HepG2 (cell line): Measurements from ENCODE around the gene KIAA1328. TPM values are rescaled to one million over a fixed set of nuclear protein-coding genes. Genes with fewer than 3 reads are reported as not detected.

Source experiments
- ATAC-seq: fragments of 200-7000 bp; cut with Tn5 transposase; 3 replicates; pipeline ENCODE4 v1.9.1; 2020; ENCODE audit warnings: mild to moderate bottlenecking, moderate library complexity
- BruUV-seq: library from RNA; stranded (reverse); fragments of 400-500 nt; replicated peaks from 2 replicates; lab custom pipeline; 2021; lab: Mats Ljungman, UMichigan
- CTCF ChIA-PET: fragments of 300-600 bp; formaldehyde crosslinking; extraction: SDS; loops from one replicate; lab custom pipeline; 2021; ENCODE audit warnings: low total read pairs, inconsistent platforms, low intra/inter-chr PET ratio; lab: Yijun Ruan, JAX
- POLR2A ChIA-PET: fragments of 350-600 bp; sonication (Branson Sonifier 250); formaldehyde crosslinking; loops from one replicate; lab custom pipeline; 2020; ENCODE audit warnings: antibody characterized with exemption, inconsistent platforms; lab: Yijun Ruan, JAX
- DNase-seq: peaks from one replicate; pipeline ENCODE4 v3.0.0-alpha.2; 2015; ENCODE audit warnings: low spot score
- FAIRE-seq: peaks from 3 replicates; lab custom pipeline; 2011; peaks lifted over from hg19 to GRCh38; lab: Jason Lieb, UNC
- H2AFZ ChIP-seq: one replicate; pipeline ENCODE4 v1.6.1; 2011; ENCODE audit warnings: low read length, inconsistent platforms
- H3K27ac ChIP-seq: fragments of 300-600 bp; 3 replicates; pipeline ENCODE4 v1.8.0; 2011; ENCODE audit warnings: mixed run types, mild to moderate bottlenecking, mixed read lengths, low read length, inconsistent platforms; ENCODE audit not compliant: insufficient read depth; ENCODE audit errors: extremely low read length
- H3K27me3 ChIP-seq, 2 experiments: fragments of 200-600 bp in 1 of 2; 2 replicates in 1 of 2; 3 replicates in 1 of 2; pipeline versions ENCODE4 v1.6.0 to v1.8.0; 2011; ENCODE audit warnings: low read length in 2 of 2, mild to moderate bottlenecking in 2 of 2, moderate library complexity in 2 of 2, inconsistent platforms in 1 of 2; ENCODE audit not compliant: insufficient read depth in 2 of 2, control insufficient read depth in 1 of 2
- H3K36me3 ChIP-seq, 2 experiments: fragments of 200-600 bp in 1 of 2; replicated peaks in 1 of 2; 2 replicates in 1 of 2; 3 replicates in 1 of 2; pipeline versions ENCODE4 v1.5.1 to v1.8.0; 2011; ENCODE audit warnings: low read length in 2 of 2, inconsistent platforms in 1 of 2; ENCODE audit not compliant: insufficient read depth in 2 of 2, control insufficient read depth in 1 of 2
- H3K4me1 ChIP-seq: 2 replicates; pipeline ENCODE4 v1.5.1; 2012; ENCODE audit warnings: low read length, inconsistent platforms; ENCODE audit not compliant: insufficient read depth
- H3K4me2 ChIP-seq: 2 replicates; pipeline ENCODE4 v1.6.0; 2011; ENCODE audit warnings: low read depth, low read length, inconsistent platforms
- H3K4me3 ChIP-seq, 3 experiments: fragments of 200-600 bp in 1 of 3; sonication (generic), shearing (Covaris generic) in 1 of 3; replicated peaks in 1 of 3; 2 replicates each; pipeline ENCODE4 v1.5.1; 2011 to 2016; ENCODE audit warnings: low read length in 3 of 3, inconsistent platforms in 2 of 3, low read depth in 2 of 3, mild to moderate bottlenecking in 2 of 3, control low read depth in 1 of 3, mixed read lengths in 1 of 3; ENCODE audit not compliant: insufficient read depth in 1 of 3
- H3K79me2 ChIP-seq: one replicate; pipeline ENCODE4 v1.6.1; 2011; ENCODE audit warnings: low read length, inconsistent platforms; ENCODE audit not compliant: insufficient read depth
- H3K9ac ChIP-seq: 2 replicates; pipeline ENCODE4 v1.6.0; 2011; ENCODE audit warnings: mild to moderate bottlenecking, low read depth, low read length, inconsistent platforms; ENCODE audit not compliant: insufficient read depth
- H3K9me3 ChIP-seq: 2 replicates; pipeline ENCODE4 v1.5.1; 2012; ENCODE audit warnings: mild to moderate bottlenecking, low read length
- H4K20me1 ChIP-seq: 2 replicates; pipeline ENCODE4 v1.6.0; 2011; ENCODE audit warnings: inconsistent platforms, mild to moderate bottlenecking, low read length, moderate library complexity; ENCODE audit not compliant: insufficient read depth
- DDIT3 ChIP-seq: sonication (generic); formaldehyde crosslinking; IDR thresholded peaks from 2 replicates; pipeline ENCODE4 v1.4.0; 2020; ENCODE audit warnings: mild to moderate bottlenecking, missing genetic modification reagents
- JUND ChIP-seq: sonication (generic); formaldehyde crosslinking; IDR thresholded peaks from 2 replicates; pipeline ENCODE4 v1.8.0; 2022; ENCODE audit warnings: mild to moderate bottlenecking, missing genetic modification reagents
- KDM6A ChIP-seq: IDR thresholded peaks from 2 replicates; pipeline ENCODE4 v1.6.1; 2016; ENCODE audit warnings: low read depth
- PAF1 ChIP-seq: IDR thresholded peaks from 2 replicates; pipeline ENCODE4 v1.6.1; 2016; ENCODE audit warnings: missing genetic modification reagents, missing compliant biosample characterization
- ZFP36L2 ChIP-seq: sonication (generic); formaldehyde crosslinking; IDR thresholded peaks from 2 replicates; pipeline ENCODE4 v1.4.0; 2020; ENCODE audit warnings: missing genetic modification reagents
- ZNF264 ChIP-seq: sonication (generic); formaldehyde crosslinking; IDR thresholded peaks from 2 replicates; pipeline ENCODE4 v1.4.0; 2020; ENCODE audit warnings: missing genetic modification reagents
- ZNF496 ChIP-seq: sonication (generic); formaldehyde crosslinking; IDR thresholded peaks from 2 replicates; pipeline ENCODE4 v1.8.1; 2023; ENCODE audit warnings: mild to moderate bottlenecking, moderate library complexity, missing genetic modification reagents; ENCODE audit not compliant: insufficient replicate concordance
- ZZZ3 ChIP-seq: sonication (generic); formaldehyde crosslinking; IDR thresholded peaks from 2 replicates; pipeline ENCODE4 v1.4.0; 2020; ENCODE audit warnings: missing genetic modification reagents, mild to moderate bottlenecking, borderline replicate concordance
- WGBS: methylation state at CpG from one replicate; pipeline ENCODE4 v1.1.6; 2017; ENCODE audit warnings: low lambda C conversion rate; 5-methylcytosine and 5-hydroxymethylcytosine counted together
- in situ Hi-C: cut with HindIII; loops from 2 replicates; pipeline ENCODE4 v1.10.0; 2017; ENCODE audit warnings: low pct_unique_long_range_greater_than_20kb; ENCODE audit not compliant: extremely low pct_ligation_motif_present
- intact Hi-C: fragments of 100-400 bp; cut with micrococcal nuclease; formaldehyde crosslinking; loops from one replicate; pipeline ENCODE4 v1.10.0; 2022; ENCODE audit not compliant: unreplicated experiment
- polyA plus RNA-seq, 8 experiments: library from polyadenylated mRNA; depleted of rRNA in 3 of 8; stranded (reverse) in 7 of 8; unstranded in 1 of 8; fragments of >200 nt; fragmentation: Illumina TruSeq in 4 of 8; extraction: Trizol in 4 of 8; gene quantifications; 2 replicates each; pipeline versions ENCODE4 v1.2.1 to v1.2.3, GENCODE V29; 2011 to 2016; ENCODE audit warnings: low read depth in 4 of 8, missing spikeins in 1 of 8, mixed read lengths in 1 of 8; ENCODE audit not compliant: insufficient read depth in 1 of 8
- total RNA-seq, 5 experiments: library from RNA; depleted of rRNA; stranded (reverse); fragments of >200 nt; fragmentation: Illumina TruSeq; extraction: Trizol; gene quantifications; 2 replicates each; pipeline ENCODE4 v1.2.3, GENCODE V29; 2016; ENCODE audit warnings: low read depth in 1 of 5

Gene KIAA1328
- total and polyA plus RNA-seq, 2 of the 13 experiments (the other 11 are each of a cell fraction or from before 2014, with no cell fraction given), result 4.1 to 6.0 TPM

GRCh38 chr18:36893227-36893626 lies 64.3 kb downstream of the KIAA1328 start:
- Histone ChIP-seq H3K79me2 (no peaks in the 10 kb centered on the region), H3K36me3 (no peaks in the 10 kb centered on the region), H3K27ac (no peak overlapping the region), H3K4me2 (no peak overlapping the region)
- in situ Hi-C loops (no loop called here), intact Hi-C loops (loop anchor here (10.0 kb wide), 1 partner anchor 208 kb away; no protein-coding TSS in a partner anchor)
- no TSS peak for BruUV-seq
- TF ChIP-seq DDIT3 (CRISPR knock-in tag) (no peak), ZFP36L2 (no peak), ZZZ3 (CRISPR knock-in tag) (no peak)
- TF ChIP-seq, all 625 proteins: peak for 0
- no peak overlapping the region for H3K4me3 ChIP-seq
- no peaks in the 10 kb centered on the region for H4K20me1 ChIP-seq
- FAIRE-seq (no peak), DNase-seq (no peak), ATAC-seq (no peak)
- H3K27me3 ChIP-seq, result no peaks in the 10 kb centered on the region
- H3K4me1 ChIP-seq, result no peaks in the 10 kb centered on the region
- no peak overlapping the region for H3K9ac ChIP-seq
- POLR2A ChIA-PET, result no interaction called here
- CTCF ChIA-PET, result no interaction called here
- no peaks in the 10 kb centered on the region for H3K9me3 ChIP-seq
- WGBS, result 85% methylated on average over 5 of the region's 5 CpGs
- no peak overlapping the region for H2AFZ ChIP-seq

GRCh38 chr18:36895606-36896005 lies 66.7 kb downstream of the KIAA1328 start:
- no peak overlapping the region for H3K27ac ChIP-seq
- no TSS peak for BruUV-seq
- ChIA-PET POLR2A (no interaction called here), CTCF (no interaction called here)
- no peak for FAIRE-seq
- no peaks in the 10 kb centered on the region for H3K4me1 ChIP-seq
- H3K9ac ChIP-seq, result no peak overlapping the region
- no peak overlapping the region for H3K4me3 ChIP-seq
- DNase-seq, result no peak
- ATAC-seq, result no peak
- 91% methylated on average over 4 of the region's 4 CpGs for WGBS
- H4K20me1 ChIP-seq, result no peaks in the 10 kb centered on the region
- H3K4me2 ChIP-seq, result no peak overlapping the region
- no peaks in the 10 kb centered on the region for H3K27me3 ChIP-seq
- in situ Hi-C loops, result no loop called here
- no peaks in the 10 kb centered on the region; the same call in 1 of the 2 replicates for H3K9me3 ChIP-seq
- H2AFZ ChIP-seq, result no peak overlapping the region
- intact Hi-C loops, result loop anchor here (10.0 kb wide), 1 partner anchor 211 kb away; no protein-coding TSS in a partner anchor
- H3K79me2 ChIP-seq, result no peaks in the 10 kb centered on the region
- TF ChIP-seq PAF1 (no peak), KDM6A (CRISPR knock-in tag) (no peak), ZNF496 (CRISPR knock-in tag) (no peak), ZNF264 (CRISPR knock-in tag) (no peak), JUND (no peak)
- TF ChIP-seq, all 625 proteins: peak for 0
- no peaks in the 10 kb centered on the region for H3K36me3 ChIP-seq
